ENCODE results near the gene DZIP1L. TPM values are rescaled to one million over a fixed set of nuclear protein-coding genes. Genes with fewer than 3 reads are reported as not detected.

DZIP1L gene
- total RNA-seq, 1 donor from 2014 or later, result 0.15 TPM

DNA sequence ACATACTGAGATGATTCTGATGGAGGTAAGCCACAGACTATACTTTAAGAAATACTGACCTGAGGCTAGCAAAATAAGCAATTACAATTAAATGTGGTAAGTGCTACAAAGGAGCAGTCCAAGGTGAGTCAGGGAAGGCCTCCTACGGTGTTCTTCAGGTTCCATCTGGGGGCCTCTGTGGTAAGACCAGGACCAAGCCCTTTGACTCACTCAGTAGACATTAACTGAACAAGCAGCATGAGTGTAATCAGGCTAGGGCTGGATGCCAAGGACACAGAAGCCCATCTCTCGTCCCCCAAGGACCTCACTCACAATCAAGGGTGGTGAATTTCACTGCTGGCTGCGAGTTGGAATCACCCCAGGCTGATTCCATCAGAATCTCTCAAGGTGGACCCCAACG, 37.3 kb downstream of the DZIP1L start:
- intact Hi-C loops (cut with micrococcal nuclease), result no loop called here

DNA sequence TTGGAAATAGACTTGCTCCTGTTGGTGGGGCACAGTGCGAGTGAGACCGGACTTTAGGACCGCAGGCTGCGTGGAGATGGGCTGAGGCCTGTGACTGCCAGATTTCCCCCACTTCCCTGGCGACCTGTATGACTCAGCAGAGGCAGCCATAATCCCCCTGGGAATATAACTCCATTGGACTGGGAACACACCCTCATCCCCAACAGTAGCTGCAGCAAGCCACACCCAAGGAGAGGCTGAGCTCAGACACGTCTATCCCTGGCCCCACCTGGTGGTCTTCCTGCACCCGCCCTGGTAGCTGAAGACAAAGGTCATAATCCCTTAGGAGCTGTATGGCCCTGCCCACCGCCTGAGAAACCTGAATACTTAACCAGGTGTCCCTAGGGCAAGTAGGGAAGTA, 42.6 kb downstream of the DZIP1L start:
- intact Hi-C loops (cut with micrococcal nuclease), result no loop called here

DNA sequence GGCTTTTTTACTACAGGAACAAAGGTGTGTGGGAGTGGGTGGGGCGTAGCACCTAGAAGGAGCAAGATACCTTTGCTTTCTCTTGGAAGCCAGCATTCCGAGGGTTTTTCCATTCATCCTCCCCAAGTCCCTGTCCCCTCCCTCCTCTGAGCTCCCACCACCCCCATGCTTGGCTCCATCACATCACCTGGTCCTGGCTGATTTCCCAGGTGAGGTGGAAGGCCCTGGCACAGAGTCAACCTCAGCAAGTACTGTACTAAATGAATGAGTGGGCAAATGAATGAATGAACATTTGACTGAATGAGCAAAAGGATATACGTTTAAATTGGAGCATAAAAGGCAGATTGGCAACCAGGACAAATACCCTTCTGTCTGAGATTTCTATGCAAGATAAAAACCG, 45.4 kb downstream of the DZIP1L start:
- intact Hi-C loops (cut with micrococcal nuclease), result no loop called here

DNA sequence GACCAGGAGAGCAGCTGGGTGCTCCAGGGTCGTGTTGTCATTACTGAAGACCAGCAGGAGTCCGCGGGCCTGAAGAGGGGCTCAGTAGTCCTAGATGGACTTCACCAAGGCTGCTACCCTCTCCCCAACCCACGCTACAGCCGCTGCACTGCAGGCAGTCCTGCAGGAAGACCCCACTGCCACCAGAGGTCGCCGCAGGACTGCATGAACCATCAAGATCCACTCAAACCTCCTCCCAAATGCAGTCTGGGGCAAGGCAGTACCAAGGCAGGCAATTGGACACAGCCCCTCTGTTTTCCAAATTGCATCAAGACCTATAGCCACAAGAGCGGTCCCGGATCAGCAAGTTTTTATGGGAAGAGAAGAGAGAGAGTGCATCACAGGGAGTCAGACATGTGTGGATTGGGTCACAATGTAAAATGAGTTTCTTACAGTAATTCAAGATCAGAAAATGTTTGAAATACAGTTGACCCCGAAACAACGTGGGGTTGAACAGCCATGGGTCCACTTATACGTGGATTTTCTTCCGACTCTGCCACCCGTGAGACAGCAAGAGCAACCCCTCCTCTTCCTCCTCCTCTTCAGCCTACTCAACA, 46.7 kb downstream of the DZIP1L start:
- intact Hi-C loops (cut with micrococcal nuclease), result loop anchor here (1.0 to 10.0 kb wide), 8 partner anchors 14 to 855 kb away; partner anchors contain the start of genes ARMC8, CEP70, DBR1 and NME9

DNA sequence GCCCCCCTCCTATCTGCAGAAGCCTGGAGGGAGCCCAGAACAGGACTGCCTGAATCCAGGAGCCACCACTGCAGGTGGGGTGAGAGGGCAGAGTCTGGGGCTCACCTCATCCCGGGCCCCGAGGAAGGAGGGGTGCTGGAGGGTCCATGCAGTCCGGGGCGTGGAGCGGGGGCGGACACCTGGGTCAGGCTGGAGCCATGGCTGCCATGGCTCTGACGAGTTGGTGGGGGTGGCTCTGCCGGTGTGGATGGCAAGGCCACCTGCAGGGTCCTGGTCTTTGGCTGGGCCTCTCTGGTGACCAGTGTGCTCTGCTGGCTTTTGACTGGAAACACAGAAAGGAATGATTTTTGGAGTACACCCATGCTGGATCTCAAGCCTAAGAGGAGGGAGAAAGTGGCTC, 47.4 kb downstream of the DZIP1L start:
- intact Hi-C loops (cut with micrococcal nuclease), result loop anchor here (1.0 to 10.0 kb wide), 8 partner anchors 14 to 855 kb away; partner anchors contain the start of genes ARMC8, CEP70, DBR1 and NME9

DNA sequence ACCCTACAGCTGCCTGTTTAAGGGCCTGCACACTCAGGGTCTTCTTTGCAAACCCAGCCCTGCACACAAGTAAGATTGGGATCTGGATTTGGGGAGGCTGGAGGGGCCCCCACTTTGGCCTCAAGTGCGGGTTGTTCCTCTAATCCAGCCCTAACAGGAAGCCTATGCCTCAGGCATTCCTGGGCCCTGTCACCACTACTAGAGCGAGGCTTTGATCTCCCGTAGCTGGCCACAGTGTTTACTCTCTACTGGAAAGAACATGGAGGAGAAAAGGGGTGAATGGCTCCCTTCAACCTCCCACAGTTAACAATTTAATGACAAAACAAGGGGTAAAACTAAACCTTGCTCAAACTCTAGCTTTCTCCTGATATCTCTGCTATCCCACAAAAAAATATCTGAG, 48.4 kb downstream of the DZIP1L start:
- intact Hi-C loops (cut with micrococcal nuclease), result loop anchor here (5.0 to 10.0 kb wide), 2 partner anchors 168 to 525 kb away; partner anchors contain the start of gene CEP70

DNA sequence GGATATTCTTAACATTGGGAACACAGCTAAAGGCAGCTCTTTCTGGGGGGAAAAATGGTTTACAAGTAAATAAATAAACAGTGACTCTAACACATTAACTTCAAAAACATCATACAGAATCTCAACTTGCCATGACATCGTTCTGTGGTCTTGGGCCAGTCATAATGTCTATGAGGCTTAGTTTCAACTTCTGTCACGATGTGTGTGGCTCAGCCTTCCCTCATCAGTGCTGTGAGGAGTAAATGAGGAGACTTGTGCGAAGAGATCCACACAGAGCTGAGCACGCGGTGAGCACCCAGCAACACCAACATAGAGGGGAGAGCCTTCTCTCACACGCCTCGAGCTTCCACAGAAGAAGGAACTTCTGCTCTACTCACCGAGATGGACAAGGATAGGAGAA, 49.0 kb downstream of the DZIP1L start:
- intact Hi-C loops (cut with micrococcal nuclease), result loop anchor here (5.0 to 10.0 kb wide), 2 partner anchors 168 to 526 kb away; partner anchors contain the start of gene CEP70

DNA sequence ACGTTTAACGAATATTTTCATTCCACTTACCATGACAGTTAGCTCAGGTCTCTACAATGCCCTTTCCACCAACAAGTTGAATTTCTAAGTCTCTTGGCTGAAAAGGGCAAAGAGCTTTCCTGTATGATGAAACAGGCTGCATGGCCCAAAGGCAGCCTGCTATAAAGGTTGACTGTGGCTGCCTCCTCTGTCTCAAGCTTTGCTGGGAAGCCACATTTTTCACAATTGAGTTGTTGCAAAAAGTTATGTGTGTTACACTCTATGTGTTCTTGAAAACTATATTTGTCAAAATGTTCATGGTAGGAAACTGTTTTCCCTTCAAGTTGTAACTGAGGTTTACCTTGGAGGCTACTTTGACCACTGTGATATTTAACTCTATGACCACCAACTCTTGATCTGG, 49.5 kb downstream of the DZIP1L start:
- intact Hi-C loops (cut with micrococcal nuclease), result loop anchor here (5.0 to 10.0 kb wide), 2 partner anchors 169 to 526 kb away; partner anchors contain the start of gene CEP70

DNA sequence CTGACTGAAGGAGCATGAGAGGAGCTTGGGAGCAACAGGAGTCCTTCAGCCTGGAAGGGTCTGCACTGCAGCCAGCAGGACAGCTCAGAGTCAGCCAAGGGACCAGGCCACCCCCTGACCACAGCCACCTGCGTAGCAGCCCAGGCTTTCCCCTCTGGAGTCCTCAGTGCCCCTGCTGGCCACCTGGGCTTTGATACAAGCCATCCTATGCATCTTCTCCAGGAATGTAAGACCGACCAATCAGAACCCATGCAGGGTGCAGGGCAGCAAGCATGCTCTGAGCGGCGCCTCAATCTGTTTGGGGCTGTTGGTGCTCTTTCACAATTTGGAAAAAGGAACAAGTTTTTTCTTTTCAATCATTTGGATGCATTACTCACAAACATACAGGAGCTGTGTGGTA, 52.0 kb downstream of the DZIP1L start:
- intact Hi-C loops (cut with micrococcal nuclease), result loop anchor here (10.0 kb wide), 1 partner anchor 171 kb away; no protein-coding TSS in a partner anchor

DNA sequence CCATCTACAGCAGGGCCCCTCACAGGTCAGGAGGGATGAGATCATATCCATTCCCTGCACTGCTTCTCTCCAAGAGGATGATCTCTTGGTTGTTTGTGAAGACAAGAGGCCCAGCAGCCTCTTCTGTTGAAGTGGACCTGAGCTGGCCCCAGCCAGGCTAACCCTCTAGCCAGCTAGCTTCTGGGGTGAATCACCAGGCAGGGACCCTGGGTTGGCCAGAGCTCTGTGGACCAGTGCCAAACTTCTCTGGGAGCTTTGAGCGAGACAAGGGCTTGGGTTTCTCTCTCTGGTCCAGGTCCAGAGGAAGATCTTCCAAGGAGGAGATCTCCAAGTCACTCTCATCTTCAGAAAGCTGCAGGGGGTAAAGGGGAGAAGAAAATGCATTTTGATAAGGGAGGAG, 52.8 kb downstream of the DZIP1L start:
- intact Hi-C loops (cut with micrococcal nuclease), result loop anchor here (10.0 kb wide), 1 partner anchor 172 kb away; no protein-coding TSS in a partner anchor

DNA sequence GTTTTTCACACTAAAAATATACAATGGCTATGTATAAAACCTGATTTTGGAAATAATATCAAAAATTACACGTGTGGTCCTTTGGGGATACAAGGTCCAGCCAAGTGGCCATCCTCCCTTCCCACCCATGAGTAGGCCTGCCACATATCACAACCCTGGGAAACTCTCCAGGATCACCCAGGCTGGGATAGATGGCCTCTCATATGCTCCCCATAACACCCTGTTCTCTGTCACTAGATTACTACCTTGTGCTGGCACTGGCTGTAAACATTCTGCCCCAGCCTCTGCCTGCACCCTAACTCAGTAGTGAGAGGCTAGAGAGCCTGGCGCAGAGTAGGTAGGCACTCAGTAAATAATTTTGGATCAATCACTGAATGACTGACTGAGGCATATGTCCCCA, 53.4 kb downstream of the DZIP1L start:
- intact Hi-C loops (cut with micrococcal nuclease), result loop anchor here (10.0 kb wide), 1 partner anchor 173 kb away; no protein-coding TSS in a partner anchor

DNA sequence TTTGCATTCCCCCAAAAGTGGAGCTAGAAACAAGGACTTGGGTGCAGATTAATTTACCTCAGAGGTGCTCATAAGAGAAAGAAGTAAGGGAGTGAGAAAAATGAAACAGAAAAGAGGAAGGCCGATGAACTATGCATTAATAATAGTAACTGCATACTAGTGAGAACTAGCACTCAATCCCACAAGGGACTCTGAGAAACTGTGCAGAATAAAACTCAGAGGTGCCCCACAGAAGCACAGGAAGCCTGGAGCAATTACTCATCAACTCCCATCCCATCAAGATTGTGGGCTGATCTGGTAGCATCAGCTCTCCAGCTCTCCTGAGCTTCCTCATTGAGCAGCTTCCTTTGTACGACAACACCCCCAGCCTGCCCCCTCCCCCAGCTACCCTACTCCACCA, 54.6 kb downstream of the DZIP1L start:
- intact Hi-C loops (cut with micrococcal nuclease), result loop anchor here (10.0 kb wide), 1 partner anchor 174 kb away; no protein-coding TSS in a partner anchor

DNA sequence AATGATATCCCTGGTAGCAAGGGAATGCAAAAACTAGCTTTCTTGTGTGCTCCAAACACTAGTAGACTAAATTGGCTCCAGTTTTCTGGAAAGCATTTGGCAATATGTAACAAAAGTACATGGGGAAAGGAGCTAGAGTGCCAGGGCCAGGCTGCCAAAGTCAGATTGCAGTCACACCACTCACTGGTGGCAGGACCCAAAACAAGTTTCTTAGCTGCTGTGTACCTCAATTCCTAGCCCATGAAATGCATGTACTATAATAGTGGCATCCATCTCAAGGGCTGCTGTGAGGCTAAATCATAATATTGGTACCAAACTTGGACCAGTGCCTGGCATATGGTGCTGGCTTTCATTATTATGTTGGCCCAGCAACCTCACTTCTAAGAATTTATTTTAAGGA, 56.1 kb downstream of the DZIP1L start:
- intact Hi-C loops (cut with micrococcal nuclease), result no loop called here

DNA sequence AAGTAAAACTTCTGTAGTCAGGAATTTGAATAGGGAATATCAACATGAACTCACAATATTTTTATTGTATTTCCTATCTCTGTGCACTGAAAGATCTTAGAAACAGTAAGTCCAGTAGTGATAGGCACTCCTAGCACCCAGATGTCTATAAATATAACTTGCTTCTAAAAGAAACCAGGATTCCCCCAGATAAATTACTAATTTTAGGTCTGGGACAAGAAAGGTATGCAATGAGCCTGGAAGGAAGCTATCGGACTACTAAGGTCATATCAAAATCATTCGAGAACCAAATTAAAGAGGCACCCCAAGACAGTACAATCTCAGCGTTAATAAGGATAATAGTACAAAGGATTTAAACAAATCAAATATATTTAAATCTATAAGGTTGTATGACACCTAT, 58.0 kb downstream of the DZIP1L start:
- intact Hi-C loops (cut with micrococcal nuclease), result no loop called here

DNA sequence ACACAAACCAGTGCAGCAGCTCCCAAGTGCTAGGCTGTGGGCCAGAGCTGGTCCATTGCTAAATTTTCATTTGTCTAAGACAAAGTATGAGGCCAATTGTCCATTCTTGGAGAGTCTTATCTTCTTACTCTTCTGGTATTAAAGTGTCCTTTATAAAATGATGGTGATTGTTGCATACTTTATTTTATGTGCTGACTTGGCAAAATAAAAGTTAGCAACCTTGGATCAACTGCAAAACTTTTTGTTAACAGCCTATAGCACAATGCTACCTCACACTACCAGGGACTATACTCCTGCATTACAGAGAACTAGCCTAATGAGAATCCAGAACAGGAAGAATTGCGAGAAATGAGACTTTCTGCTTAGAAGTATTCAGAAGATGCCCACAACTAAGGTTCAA, 61.4 kb downstream of the DZIP1L start:
- intact Hi-C loops (cut with micrococcal nuclease), result no loop called here

DNA sequence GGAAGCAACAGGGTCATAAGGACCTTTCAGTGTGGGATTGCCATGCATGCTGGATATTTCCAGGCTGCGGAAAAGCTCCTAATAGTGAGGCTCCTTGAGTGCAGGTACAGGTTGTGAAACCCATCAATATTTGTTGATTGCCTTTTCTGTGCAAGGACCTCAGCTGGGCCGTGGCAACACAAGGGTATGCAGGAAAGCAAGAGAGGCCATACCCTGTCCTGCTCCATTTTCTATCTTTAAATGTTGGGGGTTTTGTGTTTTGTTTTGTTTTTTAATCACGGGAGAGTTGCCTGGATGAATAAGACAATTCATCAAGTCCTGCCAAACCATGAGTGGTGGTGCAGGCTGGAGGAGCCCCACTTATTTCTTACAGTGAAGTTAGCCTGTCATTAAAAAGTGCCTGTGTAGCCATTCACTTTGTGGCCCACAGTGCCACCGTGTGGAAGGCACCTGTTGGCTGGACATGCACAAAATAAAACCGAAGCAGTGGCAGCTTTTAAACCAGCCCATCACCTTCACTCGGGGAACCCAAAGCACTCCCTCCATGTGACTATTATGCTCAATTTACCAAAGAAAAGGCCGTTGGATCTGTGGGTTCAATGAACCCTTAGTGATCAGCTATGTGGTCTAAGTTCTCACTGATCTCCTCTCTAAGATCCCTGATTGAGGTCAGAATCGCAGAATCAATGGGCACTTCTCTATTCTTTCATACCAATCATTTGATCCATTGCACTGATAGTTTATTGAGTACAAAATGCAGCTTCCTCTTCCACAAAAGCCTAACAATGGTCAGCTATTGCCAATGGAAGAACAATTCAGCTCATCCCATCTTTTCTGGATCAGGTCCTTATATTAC, 63.2 kb downstream of the DZIP1L start:
- intact Hi-C loops (cut with micrococcal nuclease), result no loop called here

DNA sequence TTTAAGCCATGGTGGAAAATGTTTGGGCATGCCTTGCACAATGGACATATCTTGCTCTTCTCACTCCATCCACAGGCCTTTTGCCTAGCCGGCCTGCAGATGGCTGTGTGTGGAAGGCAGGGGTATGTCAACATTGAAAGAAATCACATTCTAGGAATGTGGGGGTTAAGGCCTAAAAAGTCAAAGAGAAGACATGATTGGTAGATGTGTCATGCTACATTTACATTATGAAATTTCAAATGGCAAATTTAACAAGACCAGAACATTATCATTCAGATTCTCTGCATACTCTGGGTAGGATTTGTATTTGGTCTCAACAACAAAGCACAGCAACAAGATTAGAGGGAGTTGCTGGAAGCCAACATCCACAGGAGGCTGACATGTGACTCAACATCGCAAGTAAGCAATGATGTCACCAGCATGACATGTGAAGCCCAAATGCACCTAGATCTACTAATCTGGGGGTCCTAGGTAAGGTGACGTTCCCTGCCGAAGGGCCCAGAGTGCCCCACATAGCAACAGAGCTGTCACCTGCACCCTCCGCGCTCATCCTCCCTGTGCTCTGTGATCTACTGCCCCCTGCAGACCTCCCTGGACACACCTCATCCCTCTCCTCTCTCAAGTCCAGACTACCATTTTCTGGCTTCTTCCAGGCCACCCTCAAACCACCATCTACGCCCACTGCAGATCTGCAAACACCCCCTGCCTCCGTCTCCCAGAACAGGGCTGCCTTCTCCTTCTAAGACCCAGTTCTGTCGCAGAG, 66.1 kb downstream of the DZIP1L start:
- intact Hi-C loops (cut with micrococcal nuclease), result no loop called here

DNA sequence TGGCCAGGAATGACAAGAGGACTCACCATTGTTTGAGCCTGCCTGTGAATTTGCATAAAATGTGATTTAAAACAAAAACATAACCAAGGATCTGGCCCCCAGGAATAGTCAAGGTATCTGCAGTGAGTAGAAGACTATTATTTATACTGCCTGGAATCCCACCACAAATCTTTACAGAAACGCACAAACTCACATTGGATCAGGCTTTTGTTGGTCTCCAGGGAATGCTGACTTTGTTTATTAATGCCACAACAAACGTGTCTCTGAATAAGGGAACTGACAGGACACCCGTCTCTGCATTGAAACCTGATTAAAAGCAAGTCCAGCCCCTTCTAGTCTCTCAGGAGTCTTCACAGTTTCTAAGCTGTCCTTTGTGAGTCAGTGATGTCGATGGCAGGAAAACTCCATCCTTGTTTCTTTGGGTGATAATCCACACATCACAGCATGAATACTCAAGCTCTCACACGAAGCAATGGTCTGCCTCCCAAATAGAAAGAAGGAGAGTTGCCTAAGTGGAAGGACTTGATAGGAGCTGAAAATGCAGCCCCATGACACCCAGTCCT, 67.7 kb downstream of the DZIP1L start:
- intact Hi-C loops (cut with micrococcal nuclease), result no loop called here

DNA sequence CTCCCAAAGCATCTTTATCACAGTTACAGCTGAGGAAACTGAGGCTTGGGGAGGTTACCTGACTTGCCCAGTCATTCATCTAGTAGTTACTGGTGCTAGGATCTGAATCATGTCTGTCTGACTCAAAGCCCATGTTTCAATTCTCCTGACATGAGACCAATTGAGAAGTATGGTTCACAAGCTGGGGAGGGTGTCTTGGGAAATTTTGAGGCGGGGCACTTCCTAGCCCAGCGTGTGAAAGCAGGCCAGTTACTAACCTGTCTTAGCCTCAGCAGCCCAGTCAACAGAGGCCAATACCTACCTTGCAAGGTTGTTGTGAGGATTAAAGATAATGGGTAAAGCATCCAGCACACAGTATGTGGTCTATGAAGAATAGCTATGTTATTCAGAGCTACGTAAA, 68.5 kb downstream of the DZIP1L start:
- intact Hi-C loops (cut with micrococcal nuclease), result no loop called here

DNA sequence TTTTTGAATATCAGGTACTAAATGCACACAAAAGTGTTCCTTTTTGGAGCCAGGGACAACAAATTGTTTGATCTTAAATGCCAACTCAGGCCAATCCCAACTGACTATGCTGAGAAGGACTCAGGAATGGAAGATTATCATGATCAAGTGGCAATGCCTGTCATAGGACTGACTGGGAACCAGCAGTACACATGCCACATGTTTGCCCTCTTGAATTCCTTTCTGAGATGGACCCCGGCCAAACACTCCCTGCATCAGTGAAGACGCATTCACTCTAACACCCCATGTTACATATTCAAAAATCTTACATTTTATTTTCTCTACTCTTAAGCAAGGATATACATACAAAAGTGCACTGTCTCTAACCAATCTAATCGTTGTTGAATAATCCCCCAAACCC, 69.3 kb downstream of the DZIP1L start:
- intact Hi-C loops (cut with micrococcal nuclease), result no loop called here
